ENCODE results near the gene SH3BGR.

DNA sequence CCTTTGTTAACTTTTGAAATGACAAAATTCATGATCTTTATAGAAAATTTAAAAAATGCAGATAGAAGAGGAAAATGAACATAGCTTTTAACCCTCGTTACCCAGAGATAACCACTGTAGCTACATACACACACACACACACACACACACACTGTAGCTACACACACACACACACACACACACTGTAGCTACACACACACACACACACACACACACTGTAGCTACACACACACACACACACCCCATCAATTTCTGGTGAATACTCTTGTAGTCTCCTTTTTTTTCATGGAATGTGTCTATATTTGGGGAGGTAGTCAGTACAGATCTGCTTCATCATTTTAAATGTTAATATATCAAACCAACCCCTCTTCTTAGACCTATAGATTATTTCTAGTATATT lies 58.5 kb downstream of the SH3BGR start:
- TF ChIP-seq TCF12 (IDR thresholded peaks at IDR 0.05; ENCODE audit: low read depth) (no peak), EP300 (IDR thresholded peaks at IDR 0.05; ENCODE audit: borderline replicate concordance) (no peak), EGR1 (IDR thresholded peaks at IDR 0.05) (no peak), TAF1 (IDR thresholded peaks at IDR 0.05; ENCODE audit: low read depth) (no peak), REST (IDR thresholded peaks at IDR 0.05; ENCODE audit: low read depth) (no peak), CEBPB (IDR thresholded peaks at IDR 0.05) (no peak), FOXM1 (IDR thresholded peaks at IDR 0.05; ENCODE audit: borderline replicate concordance, low read depth) (no peak), NFIC (IDR thresholded peaks at IDR 0.05) (no peak)
- TF ChIP-seq, protein P1, sequence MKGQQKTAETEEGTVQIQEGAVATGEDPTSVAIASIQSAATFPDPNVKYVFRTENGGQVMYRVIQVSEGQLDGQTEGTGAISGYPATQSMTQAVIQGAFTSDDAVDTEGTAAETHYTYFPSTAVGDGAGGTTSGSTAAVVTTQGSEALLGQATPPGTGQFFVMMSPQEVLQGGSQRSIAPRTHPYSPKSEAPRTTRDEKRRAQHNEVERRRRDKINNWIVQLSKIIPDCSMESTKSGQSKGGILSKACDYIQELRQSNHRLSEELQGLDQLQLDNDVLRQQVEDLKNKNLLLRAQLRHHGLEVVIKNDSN (IDR thresholded peaks at IDR 0.05), result no peak
